ENCODE measurements around the gene RIN3.
A peak's percentile ranks its signal among the peaks of the same experiment; 100 is the strongest.

RIN3 gene

GRCh38 chr14:92487513-92488133 is 26.0 kb upstream of the RIN3 start:
- no peak for DNase-seq

- DNase-seq = no peak
Observed at GRCh38 chr14:92489394-92490238, 24.0 kb upstream of the RIN3 start.

- DNase-seq = no peak
Observed at GRCh38 chr14:92490239-92490959, 23.2 kb upstream of the RIN3 start.

GRCh38 chr14:92491782-92492181 is 21.8 kb upstream of the RIN3 start:
- no peak for DNase-seq

- no peak for DNase-seq
Observed at GRCh38 chr14:92492258-92492657, 21.3 kb upstream of the RIN3 start.

GRCh38 chr14:92493024-92493423 is 20.6 kb upstream of the RIN3 start:
- no peak for DNase-seq

GRCh38 chr14:92493492-92493891 is 20.1 kb upstream of the RIN3 start:
- no peak for DNase-seq

GRCh38 chr14:92494512-92494911 is 19.1 kb upstream of the RIN3 start:
- DNase-seq = no peak

- no peak for DNase-seq
Observed at GRCh38 chr14:92495027-92495426, 18.6 kb upstream of the RIN3 start.

GRCh38 chr14:92496191-92496857 is 17.3 kb upstream of the RIN3 start:
- no peak for DNase-seq

GRCh38 chr14:92497391-92497790 is 16.2 kb upstream of the RIN3 start:
- DNase-seq = no peak

GRCh38 chr14:92499234-92499633 is 14.3 kb upstream of the RIN3 start:
- no peak for DNase-seq

- DNase-seq = no peak
Observed at GRCh38 chr14:92500491-92500941, 13.1 kb upstream of the RIN3 start.

GRCh38 chr14:92501891-92502351 is 11.7 kb upstream of the RIN3 start:
- DNase-seq = no peak

GRCh38 chr14:92502541-92503286 is 10.9 kb upstream of the RIN3 start:
- no peak for DNase-seq

- no peak for DNase-seq
Observed at GRCh38 chr14:92503756-92504491, 9.7 kb upstream of the RIN3 start.

- no peak for DNase-seq
Observed at GRCh38 chr14:92505826-92506225, 7.8 kb upstream of the RIN3 start.

- DNase-seq = no peak
Observed at GRCh38 chr14:92506231-92506630, 7.3 kb upstream of the RIN3 start.

GRCh38 chr14:92507174-92507768 is 6.3 kb upstream of the RIN3 start:
- peak; percentile 88 for DNase-seq

- DNase-seq = no peak
Observed at GRCh38 chr14:92510972-92511371, 2.6 kb upstream of the RIN3 start.
